Colonic mucosa (tissue), 4 donors: Measurements from ENCODE around the gene LARGE1. TPM values are rescaled to one million over a fixed set of nuclear protein-coding genes. Genes with fewer than 3 reads are reported as not detected.

ENCODE experiments used
- DNase-seq: peaks from one replicate; pipeline ENCODE4 v3.0.0-alpha.2; 2020
- H3K27ac ChIP-seq: fragments of 200-600 bp; one replicate; pipeline ENCODE4 v1.8.0; 2021
- H3K27me3 ChIP-seq: fragments of 200-600 bp; one replicate; pipeline ENCODE4 v1.8.0; 2021
- H3K36me3 ChIP-seq: fragments of 200-600 bp; one replicate; pipeline ENCODE4 v1.8.0; 2021
- H3K4me1 ChIP-seq: fragments of 200-600 bp; one replicate; pipeline ENCODE4 v1.8.0; 2021; ENCODE audit warnings: mild to moderate bottlenecking
- H3K4me3 ChIP-seq: fragments of 200-600 bp; one replicate; pipeline ENCODE4 v1.8.0; 2021
- H3K9ac ChIP-seq, 2 donors: one replicate each; pipeline ENCODE4 v1.7.0; 2013; ENCODE audit warnings: control low read depth in 2 of 2, low read depth in 2 of 2, low read length in 2 of 2
- H3K9me3 ChIP-seq: fragments of 200-600 bp; one replicate; pipeline ENCODE4 v1.8.0; 2021
- CTCF ChIP-seq: fragments of 200-600 bp; IDR thresholded peaks from one replicate; pipeline ENCODE4 v1.8.0; 2022; ENCODE audit warnings: antibody characterized with exemption, mild to moderate bottlenecking
- intact Hi-C: fragments of 100-400 bp; cut with DNase I; formaldehyde crosslinking; loops from one replicate; pipeline ENCODE4 v1.14.1; 2022
- total RNA-seq, 2 donors: library from RNA; stranded (reverse); fragmentation: NEBNext Ultra II Directional in 1 of 2; extraction: Animal tissue kit (Norgen Biotek cat#: 25700) in 1 of 2; gene quantifications; one replicate each; pipeline ENCODE4 v1.2.1, GENCODE V29; 2021
- donor health status: healthy.
- donor health status: DM: no; HTN: no; CAD: no.
- donor health status: DM: no; HTN: no; CAD: no.

Gene LARGE1
- total RNA-seq, 2 donors from 2014 or later = 45.2 to 46.5 TPM

- TF ChIP-seq CTCF = no peak
- H3K9ac ChIP-seq = no peak overlapping the region
- H3K27me3 ChIP-seq = no peaks in the 10 kb centered on the region
- H3K27ac ChIP-seq = peak overlapping the region; percentile 12
- intact Hi-C loops = no loop called here
- no peak overlapping the region for H3K4me3 ChIP-seq
- H3K4me1 ChIP-seq = peaks cover 3% of the 10 kb centered on the region
- H3K36me3 ChIP-seq = no peaks in the 10 kb centered on the region
- peak; percentile 66 for DNase-seq
- no peaks in the 10 kb centered on the region for H3K9me3 ChIP-seq
Observed at GRCh38 chr22:33332538-33332937, 587.7 kb downstream of the LARGE1 start.

GRCh38 chr22:33331017-33331416 lies 589.3 kb downstream of the LARGE1 start:
- no peak overlapping the region for H3K9ac ChIP-seq
- H3K36me3 ChIP-seq = no peaks in the 10 kb centered on the region
- H3K27me3 ChIP-seq = no peaks in the 10 kb centered on the region
- no peak for DNase-seq
- H3K4me3 ChIP-seq = no peak overlapping the region
- H3K4me1 ChIP-seq = peaks cover 2% of the 10 kb centered on the region
- H3K27ac ChIP-seq = no peak overlapping the region
- intact Hi-C loops = no loop called here
- H3K9me3 ChIP-seq = no peaks in the 10 kb centered on the region
- no peak for TF ChIP-seq CTCF

- TF ChIP-seq CTCF = no peak
- intact Hi-C loops = no loop called here
- Histone ChIP-seq H3K4me1 (no peaks in the 10 kb centered on the region), H3K9ac (no peak overlapping the region), H3K27ac (peak overlapping the region; percentile 69), H3K27me3 (no peaks in the 10 kb centered on the region), H3K36me3 (no peaks in the 10 kb centered on the region), H3K4me3 (no peak overlapping the region), H3K9me3 (no peaks in the 10 kb centered on the region)
- no peak for DNase-seq
Observed at GRCh38 chr22:33330534-33330933, 589.7 kb downstream of the LARGE1 start.

GRCh38 chr22:33329398-33329797 lies 590.9 kb downstream of the LARGE1 start:
- TF ChIP-seq CTCF = no peak
- H3K27ac ChIP-seq = peak overlapping the region; percentile 69
- no peaks in the 10 kb centered on the region for H3K4me1 ChIP-seq
- no peaks in the 10 kb centered on the region for H3K36me3 ChIP-seq
- H3K4me3 ChIP-seq = no peak overlapping the region
- intact Hi-C loops = no loop called here
- no peaks in the 10 kb centered on the region for H3K27me3 ChIP-seq
- peak; percentile 70 for DNase-seq
- no peak overlapping the region for H3K9ac ChIP-seq
- H3K9me3 ChIP-seq = no peaks in the 10 kb centered on the region

GRCh38 chr22:33328789-33329296 lies 591.4 kb downstream of the LARGE1 start:
- H3K4me1 ChIP-seq = no peaks in the 10 kb centered on the region
- peak; percentile 24 for DNase-seq
- H3K4me3 ChIP-seq = no peak overlapping the region
- H3K9ac ChIP-seq = no peak overlapping the region
- H3K27ac ChIP-seq = peak overlapping the region; percentile 69
- no peaks in the 10 kb centered on the region for H3K9me3 ChIP-seq
- TF ChIP-seq CTCF = no peak
- intact Hi-C loops = no loop called here
- no peaks in the 10 kb centered on the region for H3K27me3 ChIP-seq
- H3K36me3 ChIP-seq = no peaks in the 10 kb centered on the region
